Stimulated activated CD8-positive, alpha-beta memory T cell treated with anti-CD3 and anti-CD28 coated beads, Interleukin-7, amount 100 ng/mL, for 1 hour (primary cell): ENCODE data around the gene FBLN1.
"Not testable (repeated sequence)": the region's sequence is repeated elsewhere in the genome, so short reads cannot be mapped to it uniquely, and the experiment has no call there.

ENCODE experiments used
- DNase-seq, 2 donors: peaks; one replicate each; pipeline ENCODE4 v3.0.0-alpha.2; 2020; ENCODE audit warnings: low read depth in 2 of 2

FBLN1 gene

GRCh38 chr22:45612940-45613339 lies 110.3 kb downstream of the FBLN1 start:
- no peak for DNase-seq

- no peak for DNase-seq
These were observed 112.7 kb downstream of the FBLN1 start for GRCh38 chr22:45615364-45615763.

- no peak for DNase-seq
These were observed 113.7 kb downstream of the FBLN1 start for GRCh38 chr22:45616432-45616831.

- DNase-seq, result no peak
These were observed 115.3 kb downstream of the FBLN1 start for GRCh38 chr22:45617948-45618347.

GRCh38 chr22:45620706-45621105 lies 118.0 kb downstream of the FBLN1 start:
- DNase-seq, result no peak

GRCh38 chr22:45621836-45622600 lies 119.3 kb downstream of the FBLN1 start:
- DNase-seq, result no peak

- not testable (repeated sequence) for DNase-seq
These were observed 120.9 kb downstream of the FBLN1 start for GRCh38 chr22:45623464-45624145.

GRCh38 chr22:45626198-45626651 lies 123.5 kb downstream of the FBLN1 start:
- no peak for DNase-seq

- DNase-seq, result no peak
These were observed 125.0 kb downstream of the FBLN1 start for GRCh38 chr22:45627489-45628233.

- no peak for DNase-seq
These were observed 125.8 kb downstream of the FBLN1 start for GRCh38 chr22:45628515-45628914.

- no peak for DNase-seq
These were observed 126.9 kb downstream of the FBLN1 start for GRCh38 chr22:45629469-45630089.

- DNase-seq, result no peak
These were observed 127.8 kb downstream of the FBLN1 start for GRCh38 chr22:45630436-45630835.

GRCh38 chr22:45631140-45631840 lies 128.6 kb downstream of the FBLN1 start:
- DNase-seq, result no peak

- no peak for DNase-seq
These were observed 129.2 kb downstream of the FBLN1 start for GRCh38 chr22:45631841-45632238.

- no peak for DNase-seq
These were observed 130.3 kb downstream of the FBLN1 start for GRCh38 chr22:45632791-45633515.

GRCh38 chr22:45636683-45637082 lies 134.0 kb downstream of the FBLN1 start:
- DNase-seq, result no peak

GRCh38 chr22:45638197-45638596 lies 135.5 kb downstream of the FBLN1 start:
- no peak for DNase-seq

GRCh38 chr22:45638834-45639746 lies 136.4 kb downstream of the FBLN1 start:
- DNase-seq, result no peak

- no peak for DNase-seq
These were observed 137.0 kb downstream of the FBLN1 start for GRCh38 chr22:45639747-45640102.
